Measurements from ENCODE around the gene STK10.

- TF ChIP-seq CTCF (IDR thresholded peaks at IDR 0.05) (no peak), POLR2AphosphoS5 (IDR thresholded peaks at IDR 0.05) (no peak), POLR2A (IDR thresholded peaks at IDR 0.05) (no peak)
Observed at GRCh38 chr5:172089298-172090117, 98.5 kb downstream of the STK10 start.

All from stomach (tissue), 4 donors.